ENCODE measurements around the gene BCL2. TPM values are rescaled to one million over a fixed set of nuclear protein-coding genes. Genes with fewer than 3 reads are reported as not detected.
A peak's percentile ranks its signal among the peaks of the same experiment; 100 is the strongest.

The BCL2 gene
- total and polyA plus RNA-seq, 8 donors = 6.3 to 11.3 (median 10.8) TPM

DNA sequence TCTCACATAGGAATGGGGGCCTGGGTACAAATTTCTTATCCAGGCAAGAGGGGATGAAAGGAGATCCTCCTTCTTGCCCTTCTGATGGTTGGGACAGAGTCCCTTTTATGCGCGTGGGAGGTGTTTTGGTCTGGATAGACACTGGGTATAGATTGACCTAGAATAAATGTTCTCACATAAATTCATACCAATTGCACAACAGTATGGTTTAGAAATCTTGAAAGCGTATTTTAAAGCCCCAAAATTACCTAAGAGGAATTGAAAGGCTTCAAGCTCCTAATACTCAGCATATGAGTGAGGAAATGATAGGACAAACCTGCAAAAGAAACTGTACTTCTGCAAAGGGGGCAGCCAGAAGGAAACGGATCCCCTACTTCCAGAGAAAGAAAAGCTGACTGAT lies 2.6 kb upstream of the BCL2 start:
- Histone ChIP-seq H3K9me3 (no peaks in the 10 kb centered on the region), H3K4me3 (no peak overlapping the region), H3K4me1 (peaks cover 6 to 37% of the 10 kb centered on the region in 2 donors), H3K27me3 (peaks cover 0 to 16% of the 10 kb centered on the region in 2 donors), H3K27ac (peak overlapping the region in 1 of 2 donors; percentile 53), H3K36me3 (no peaks in the 10 kb centered on the region)
- DNase-seq (no peak), ATAC-seq (no peak)
- intact Hi-C loops (cut with DNase I) = loop anchor here in 1 of 2 donors (5.0 kb wide), 2 partner anchors 190 to 305 kb away; no protein-coding TSS in a partner anchor
- TF ChIP-seq, protein P1, sequence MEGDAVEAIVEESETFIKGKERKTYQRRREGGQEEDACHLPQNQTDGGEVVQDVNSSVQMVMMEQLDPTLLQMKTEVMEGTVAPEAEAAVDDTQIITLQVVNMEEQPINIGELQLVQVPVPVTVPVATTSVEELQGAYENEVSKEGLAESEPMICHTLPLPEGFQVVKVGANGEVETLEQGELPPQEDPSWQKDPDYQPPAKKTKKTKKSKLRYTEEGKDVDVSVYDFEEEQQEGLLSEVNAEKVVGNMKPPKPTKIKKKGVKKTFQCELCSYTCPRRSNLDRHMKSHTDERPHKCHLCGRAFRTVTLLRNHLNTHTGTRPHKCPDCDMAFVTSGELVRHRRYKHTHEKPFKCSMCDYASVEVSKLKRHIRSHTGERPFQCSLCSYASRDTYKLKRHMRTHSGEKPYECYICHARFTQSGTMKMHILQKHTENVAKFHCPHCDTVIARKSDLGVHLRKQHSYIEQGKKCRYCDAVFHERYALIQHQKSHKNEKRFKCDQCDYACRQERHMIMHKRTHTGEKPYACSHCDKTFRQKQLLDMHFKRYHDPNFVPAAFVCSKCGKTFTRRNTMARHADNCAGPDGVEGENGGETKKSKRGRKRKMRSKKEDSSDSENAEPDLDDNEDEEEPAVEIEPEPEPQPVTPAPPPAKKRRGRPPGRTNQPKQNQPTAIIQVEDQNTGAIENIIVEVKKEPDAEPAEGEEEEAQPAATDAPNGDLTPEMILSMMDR (IDR thresholded peaks at IDR 0.05) = no peak

DNA sequence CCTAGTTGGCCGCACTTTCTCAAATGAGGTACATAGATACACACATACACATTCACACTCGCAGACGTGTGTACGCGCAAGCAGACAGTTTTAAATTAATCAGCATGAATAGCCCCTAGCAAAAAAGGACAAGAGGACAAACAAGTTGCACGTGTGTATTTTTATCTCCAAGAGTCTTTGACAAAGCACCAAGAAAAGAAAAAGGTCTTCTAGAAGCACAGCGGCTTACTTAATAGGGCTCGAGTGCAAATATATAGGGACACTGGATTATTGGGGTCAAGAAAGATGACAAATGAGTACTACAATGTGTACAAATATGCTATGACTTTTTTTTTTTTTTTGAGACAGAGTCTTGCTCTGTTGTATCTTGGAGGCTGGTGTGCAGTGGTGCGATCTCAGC lies 1.7 kb upstream of the BCL2 start:
- Histone ChIP-seq H3K4me1 (peaks cover 11 to 44% of the 10 kb centered on the region in 2 donors), H3K9me3 (no peaks in the 10 kb centered on the region), H3K27ac (no peak overlapping the region), H3K27me3 (peaks cover 0 to 16% of the 10 kb centered on the region in 2 donors), H3K4me3 (peak overlapping the region in 1 of 2 donors; percentile 76), H3K36me3 (no peaks in the 10 kb centered on the region)
- intact Hi-C loops (cut with DNase I) = loop anchor here in 1 of 2 donors (5.0 kb wide), 2 partner anchors 189 to 304 kb away; no protein-coding TSS in a partner anchor
- TF ChIP-seq, protein P1 (IDR thresholded peaks at IDR 0.05) = no peak
- DNase-seq (no peak), ATAC-seq (no peak)

- Histone ChIP-seq H3K36me3 (no peaks in the 10 kb centered on the region), H3K27ac (no peak overlapping the region), H3K4me3 (peak overlapping the region; percentile 29 to 76), H3K27me3 (peaks cover 0 to 16% of the 10 kb centered on the region in 2 donors), H3K9me3 (no peaks in the 10 kb centered on the region), H3K4me1 (peaks cover 12 to 46% of the 10 kb centered on the region in 2 donors)
- intact Hi-C loops (cut with DNase I) = loop anchor here in 1 of 2 donors (5.0 kb wide), 2 partner anchors 189 to 304 kb away; no protein-coding TSS in a partner anchor
- no peak for DNase-seq
- peak; percentile 21 for ATAC-seq
- TF ChIP-seq, protein P1 (IDR thresholded peaks at IDR 0.05) = no peak
Observed at GRCh38 chr18:63320975-63321265, 1.4 kb upstream of the BCL2 start.

GRCh38 chr18:63320123-63320974 lies 780 bp upstream of the BCL2 start:
- Histone ChIP-seq H3K9me3 (no peaks in the 10 kb centered on the region), H3K4me3 (peak overlapping the region; percentile 29 to 76), H3K36me3 (no peaks in the 10 kb centered on the region), H3K27ac (peak overlapping the region in 1 of 2 donors; percentile 71), H3K4me1 (peaks cover 12 to 46% of the 10 kb centered on the region in 2 donors), H3K27me3 (peaks cover 0 to 16% of the 10 kb centered on the region in 2 donors)
- DNase-seq (peak; percentile 86 to 91 (median 89)), ATAC-seq (peak; percentile 72)
- TF ChIP-seq, protein P1 (IDR thresholded peaks at IDR 0.05) = peak in 1 of 2 donors; percentile 6
- intact Hi-C loops (cut with DNase I) = loop anchor here in 1 of 2 donors (5.0 kb wide), 2 partner anchors 188 to 303 kb away; no protein-coding TSS in a partner anchor

DNA sequence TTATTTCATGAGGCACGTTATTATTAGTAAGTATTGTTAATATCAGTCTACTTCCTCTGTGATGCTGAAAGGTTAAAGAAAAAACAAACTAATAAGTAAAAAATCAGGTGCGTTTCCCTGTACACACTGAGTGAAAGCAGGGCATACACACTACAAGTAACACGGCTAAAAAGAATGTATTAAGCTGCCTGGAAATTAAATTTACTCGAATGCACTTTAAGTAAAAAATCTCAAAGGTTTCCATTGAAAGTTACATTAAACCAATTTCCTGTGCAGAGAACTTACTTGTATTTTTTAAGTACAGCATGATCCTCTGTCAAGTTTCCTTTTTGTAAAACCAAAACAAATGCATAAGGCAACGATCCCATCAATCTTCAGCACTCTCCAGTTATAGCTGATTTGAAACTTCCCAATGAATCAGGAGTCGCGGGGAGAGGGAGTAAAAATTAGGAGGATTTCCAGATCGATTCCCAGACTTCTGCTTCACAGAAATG lies 633 bp downstream of the BCL2 start:
- no peak for ATAC-seq
- DNase-seq = no peak
- peak overlapping the region; percentile 53 to 76 for H3K4me3 ChIP-seq
- peaks cover 0 to 16% of the 10 kb centered on the region in 2 donors for H3K27me3 ChIP-seq
- H3K9me3 ChIP-seq = no peaks in the 10 kb centered on the region
- H3K4me1 ChIP-seq = peaks cover 12 to 46% of the 10 kb centered on the region in 2 donors
- peak overlapping the region; percentile 71 to 81 for H3K27ac ChIP-seq
- intact Hi-C loops (cut with DNase I) = no loop called here
- TF ChIP-seq, protein P1 (IDR thresholded peaks at IDR 0.05) = no peak
- H3K36me3 ChIP-seq = no peaks in the 10 kb centered on the region

All from left lung (tissue), 10 donors.